Transverse colon (tissue), 4 donors: ENCODE measurements around the gene GYPE. TPM values are rescaled to one million over a fixed set of nuclear protein-coding genes. Genes with fewer than 3 reads are reported as not detected.
A peak's percentile ranks its signal among the peaks of the same experiment; 100 is the strongest.
"Not testable (repeated sequence)": the region's sequence is repeated elsewhere in the genome, so short reads cannot be mapped to it uniquely, and the experiment has no call there.

ENCODE experiments used
- DNase-seq: peaks from one replicate; pipeline ENCODE4 v3.0.0-alpha.2; 2019
- H3K27ac ChIP-seq, 4 donors: fragments of 200-600 bp; sonication (generic); 2 replicates each; pipeline ENCODE4 v1.5.1; 2016 to 2018; ENCODE audit warnings: inconsistent platforms in 4 of 4
- H3K27me3 ChIP-seq: fragments of 200-600 bp; sonication (generic); 2 replicates; pipeline ENCODE4 v1.5.1; 2017; ENCODE audit warnings: inconsistent platforms
- H3K36me3 ChIP-seq, 4 donors: fragments of 200-600 bp; sonication (generic); 2 replicates each; pipeline ENCODE4 v1.5.1; 2017 to 2019; ENCODE audit warnings: inconsistent platforms in 4 of 4
- H3K4me1 ChIP-seq, 4 donors: fragments of 200-600 bp; sonication (generic); 2 replicates each; pipeline ENCODE4 v1.5.1; 2017 to 2020; ENCODE audit warnings: inconsistent platforms in 4 of 4
- H3K4me3 ChIP-seq, 4 donors: fragments of 200-600 bp; sonication (generic); 1 replicate in 1 of 4; 2 replicates in 3 of 4; pipeline versions ENCODE4 v1.5.1 to v1.6.1; 2017 to 2019; ENCODE audit warnings: inconsistent platforms in 4 of 4
- H3K9me3 ChIP-seq, 2 donors: fragments of 200-600 bp; sonication (generic); 2 replicates each; pipeline ENCODE4 v1.5.1; 2017 to 2019; ENCODE audit warnings: inconsistent platforms in 2 of 2
- POLR2A ChIP-seq: fragments of 450-650 bp; IDR thresholded peaks from one replicate; pipeline ENCODE4 v1.6.1; 2016; ENCODE audit warnings: antibody characterized with exemption, mild to moderate bottlenecking, moderate library complexity
- POLR2AphosphoS5 ChIP-seq, 3 donors: sonication (generic); formaldehyde crosslinking; IDR thresholded peaks; one replicate each; pipeline ENCODE4 v1.6.1; 2016; ENCODE audit warnings: antibody characterized with exemption in 3 of 3
- WGBS, 2 donors: methylation state at CpG; one replicate each; pipeline ENCODE4 v1.1.5; 2018; ENCODE audit warnings: low coverage in 1 of 2; 5-methylcytosine and 5-hydroxymethylcytosine counted together
- in situ Hi-C, 4 donors: fragments of 200-750 bp; cut with MboI; loops; one replicate each; pipeline versions ENCODE4 v1.15.0 to v1.15.1; 2017; ENCODE audit warnings: low sequenced_read_pairs in 3 of 4, low pct_ligation_motif_present in 1 of 4, low pct_unique_long_range_greater_than_20kb in 1 of 4
- intact Hi-C: fragments of 100-400 bp; cut with DNase I; formaldehyde crosslinking; loops from one replicate; pipeline ENCODE4 v1.15.1; 2023; ENCODE audit warnings: low total_unique reads
- total RNA-seq, 4 donors: library from RNA; depleted of rRNA; stranded (reverse); fragments of >200 nt; gene quantifications; one replicate each; pipeline ENCODE4 v1.1.0, GENCODE V29; 2016

Gene GYPE
- total RNA-seq, 4 donors from 2014 or later, result not detected

DNA sequence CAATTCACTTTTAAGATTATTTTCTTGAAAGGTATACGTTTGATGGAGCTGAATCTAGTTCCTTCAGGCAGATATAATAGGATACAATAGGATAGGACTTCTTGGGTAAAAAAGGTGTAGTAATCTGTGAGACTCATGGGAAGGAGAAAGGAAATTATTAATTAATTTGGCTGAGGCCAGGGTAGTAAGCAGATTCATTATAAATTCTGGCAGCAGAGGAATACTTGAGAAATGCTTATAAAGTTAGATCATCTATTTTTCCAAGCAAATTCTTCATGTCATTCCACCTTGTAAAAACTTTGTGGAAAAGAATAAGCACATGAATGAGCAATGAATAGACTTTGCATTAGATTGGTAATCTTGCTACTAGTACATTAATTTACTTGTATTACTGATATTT, 46.9 kb downstream of the GYPE start:
- no peaks in the 10 kb centered on the region for H3K9me3 ChIP-seq
- in situ Hi-C loops (no loop called here), intact Hi-C loops (no loop called here)
- no peak overlapping the region for H3K4me3 ChIP-seq
- H3K36me3 ChIP-seq, result no peaks in the 10 kb centered on the region
- no peak for TF ChIP-seq POLR2AphosphoS5 (IDR thresholded peaks at IDR 0.05)
- no peak for TF ChIP-seq POLR2A
- no peaks in the 10 kb centered on the region for H3K4me1 ChIP-seq
- H3K27ac ChIP-seq, result no peak overlapping the region
- WGBS, 2 donors, result 77 to 80% methylated on average over 1 of the region's 1 CpG
- no peak for DNase-seq
- H3K27me3 ChIP-seq, result no peaks in the 10 kb centered on the region

DNA sequence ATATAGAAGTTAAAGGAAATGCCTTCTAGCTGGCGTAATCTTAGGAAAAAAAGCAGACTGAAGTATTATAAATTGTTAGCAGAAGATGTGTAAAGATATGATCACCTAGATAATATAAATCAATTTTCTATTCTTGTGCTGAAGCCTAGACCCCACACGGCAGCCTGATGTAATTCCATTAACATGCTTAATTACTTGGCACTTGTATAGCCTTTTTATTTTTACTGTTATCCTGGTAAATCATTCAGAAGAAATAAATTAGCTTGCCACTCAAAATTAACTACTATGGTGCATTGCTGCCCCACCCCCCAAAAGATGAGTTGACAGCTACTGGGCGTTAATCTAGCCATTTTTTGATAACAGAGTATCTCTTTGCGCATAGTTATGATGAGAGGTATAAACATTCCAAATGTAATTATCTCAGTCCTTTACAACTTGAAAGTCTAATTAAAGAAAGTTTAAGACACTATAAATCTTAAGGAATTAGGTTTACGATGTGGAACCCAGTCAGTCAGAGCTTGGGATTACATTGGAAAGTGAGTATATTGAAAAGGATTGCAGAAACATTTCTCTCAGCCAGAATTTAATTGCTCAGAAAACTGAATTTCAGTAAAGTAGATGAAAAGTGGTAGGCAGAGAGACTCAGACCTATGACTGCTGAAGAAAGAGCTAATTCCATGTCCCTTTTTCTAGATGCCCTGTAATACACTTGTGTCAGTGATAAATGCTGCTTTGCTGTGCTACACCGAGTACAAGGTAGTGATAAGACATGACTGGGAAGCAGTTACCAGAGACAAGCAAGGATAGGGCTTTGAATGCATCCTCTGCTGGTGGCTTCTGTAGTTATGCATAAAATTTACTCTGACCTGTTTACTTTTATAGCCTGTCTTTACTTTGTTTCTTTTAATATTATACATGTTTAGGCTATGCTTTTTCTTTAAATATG, 47.7 kb downstream of the GYPE start:
- H3K27ac ChIP-seq, intact Hi-C loops, in situ Hi-C loops, H3K4me3 ChIP-seq, H3K4me1 ChIP-seq, DNase-seq, H3K27me3 ChIP-seq, H3K9me3 ChIP-seq, H3K36me3 ChIP-seq: not testable (repeated sequence)
- WGBS, 2 donors, result 60% methylated on average over 6 of the region's 6 CpGs

DNA sequence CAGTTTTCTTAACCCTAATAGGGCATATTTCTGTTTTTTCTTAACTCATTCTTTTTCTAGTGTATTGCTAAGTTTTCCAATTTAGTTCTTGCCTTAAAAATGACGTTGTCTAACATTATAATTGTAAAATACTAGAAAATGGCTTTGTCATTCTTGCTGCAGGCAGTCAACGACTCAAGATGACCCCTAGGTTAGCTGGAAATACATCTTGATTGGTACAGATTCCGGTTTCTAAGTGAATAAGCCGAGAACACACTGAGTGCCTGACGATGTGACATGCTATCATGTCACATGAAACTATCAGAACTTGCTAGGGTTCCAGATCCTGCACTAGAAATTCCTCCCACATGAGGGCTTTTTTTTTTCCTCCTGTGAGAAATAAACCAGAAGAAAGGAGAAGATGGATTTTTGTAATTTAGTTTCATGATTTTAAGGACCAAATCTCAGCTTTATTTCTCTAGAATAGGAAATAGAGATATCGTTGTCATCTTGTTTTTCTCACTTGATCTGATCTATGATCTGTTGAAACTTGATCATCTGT, 49.3 kb downstream of the GYPE start:
- H3K4me3 ChIP-seq, H3K4me1 ChIP-seq, H3K27ac ChIP-seq, DNase-seq, intact Hi-C loops, H3K9me3 ChIP-seq, in situ Hi-C loops, H3K36me3 ChIP-seq, H3K27me3 ChIP-seq: not testable (repeated sequence)
- 66 to 74% methylated on average over 6 of the region's 6 CpGs for WGBS, 2 donors

- H3K27me3 ChIP-seq, H3K4me1 ChIP-seq, in situ Hi-C loops, H3K4me3 ChIP-seq, H3K36me3 ChIP-seq, H3K9me3 ChIP-seq, intact Hi-C loops, H3K27ac ChIP-seq, DNase-seq: not testable (repeated sequence)
- WGBS, 2 donors, result 48 to 63% methylated on average over 2 to 4 of the region's 4 CpGs
These were observed 50.7 kb downstream of the GYPE start for GRCh38 chr4:143854645-143855044.

DNA sequence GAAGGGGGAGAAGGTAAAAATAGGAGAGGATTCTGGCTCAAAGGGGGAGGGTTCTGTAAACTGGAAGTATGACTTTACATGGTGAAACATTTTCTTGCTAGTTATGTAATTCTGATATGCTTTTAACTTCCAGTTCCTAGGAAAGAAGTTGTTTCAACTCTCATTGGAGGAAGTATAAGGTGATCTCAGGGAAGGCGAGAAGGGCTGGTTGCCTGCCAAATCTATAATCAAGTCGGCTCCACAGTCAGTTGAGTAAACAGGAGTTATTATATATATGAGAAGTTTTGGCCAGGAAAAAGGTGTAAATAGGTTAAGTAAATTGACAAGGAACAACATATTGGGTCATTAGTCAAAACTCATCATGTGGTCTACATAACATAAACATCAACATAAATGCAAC, 56.1 kb downstream of the GYPE start:
- 60 to 67% methylated on average over 2 of the region's 2 CpGs for WGBS, 2 donors
- H3K27me3 ChIP-seq, in situ Hi-C loops, H3K36me3 ChIP-seq, intact Hi-C loops, H3K4me3 ChIP-seq, DNase-seq, H3K9me3 ChIP-seq, H3K27ac ChIP-seq, H3K4me1 ChIP-seq: not testable (repeated sequence)

GRCh38 chr4:143843506-143843832, 61.9 kb downstream of the GYPE start:
- WGBS, 2 donors, result 80 to 81% methylated on average over 1 of the region's 1 CpG
- H3K27ac ChIP-seq, DNase-seq, H3K9me3 ChIP-seq, H3K4me1 ChIP-seq, intact Hi-C loops, H3K27me3 ChIP-seq, H3K36me3 ChIP-seq, in situ Hi-C loops, H3K4me3 ChIP-seq: not testable (repeated sequence)

DNA sequence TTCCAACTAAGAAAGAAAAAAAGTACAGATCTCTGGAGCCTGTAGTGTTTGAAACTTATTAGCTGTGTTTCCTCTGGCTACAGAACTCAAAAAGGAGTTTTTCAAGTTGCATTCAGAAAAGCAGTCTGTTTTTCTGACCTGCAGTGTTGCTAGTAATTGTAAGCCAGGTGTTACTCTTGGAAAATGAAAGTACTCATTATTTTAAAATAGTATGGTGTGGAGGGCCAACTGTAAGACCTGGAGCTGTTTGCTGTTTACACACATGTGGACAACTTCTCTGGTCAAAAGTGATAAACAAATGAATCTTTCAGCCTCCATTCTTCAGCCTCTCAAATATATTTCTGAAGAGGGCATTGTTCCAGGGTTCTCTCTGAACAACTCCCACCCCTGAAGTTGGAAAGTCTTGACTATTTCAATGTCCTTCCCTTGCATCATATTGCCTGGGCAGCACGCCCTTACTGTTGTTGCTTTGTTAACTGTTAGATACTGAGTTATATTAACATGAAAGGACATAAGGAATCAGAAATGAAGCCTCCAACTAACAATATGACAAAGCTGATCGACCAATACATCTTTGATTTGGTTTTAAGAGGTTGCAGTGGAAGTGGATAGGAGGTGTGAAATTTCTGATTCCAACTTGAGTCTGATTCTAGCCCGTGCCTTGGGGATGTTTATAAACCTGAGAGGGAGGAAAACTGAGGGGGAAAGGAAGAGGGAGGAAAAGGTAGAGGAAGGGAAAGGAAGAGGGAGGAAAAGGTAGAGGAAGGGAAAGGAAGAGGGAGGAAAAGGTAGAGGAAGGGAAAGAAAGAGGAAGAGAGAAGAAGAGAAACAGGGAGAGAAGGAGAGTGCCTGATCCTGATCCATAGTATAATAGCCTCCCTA, 62.5 kb downstream of the GYPE start:
- H3K27ac ChIP-seq, in situ Hi-C loops, DNase-seq, H3K9me3 ChIP-seq, H3K4me3 ChIP-seq, H3K27me3 ChIP-seq, H3K36me3 ChIP-seq, intact Hi-C loops, H3K4me1 ChIP-seq: not testable (repeated sequence)
- 68 to 73% methylated on average over 3 of the region's 3 CpGs for WGBS, 2 donors

- in situ Hi-C loops, H3K9me3 ChIP-seq, H3K27ac ChIP-seq, intact Hi-C loops, H3K27me3 ChIP-seq, H3K36me3 ChIP-seq, H3K4me3 ChIP-seq, H3K4me1 ChIP-seq: not testable (repeated sequence)
- WGBS, 2 donors, result 33 to 58% methylated on average over 1 to 4 of the region's 7 CpGs
- peak; percentile 21 for DNase-seq
These were observed 65.9 kb downstream of the GYPE start for GRCh38 chr4:143839413-143839812.

DNA sequence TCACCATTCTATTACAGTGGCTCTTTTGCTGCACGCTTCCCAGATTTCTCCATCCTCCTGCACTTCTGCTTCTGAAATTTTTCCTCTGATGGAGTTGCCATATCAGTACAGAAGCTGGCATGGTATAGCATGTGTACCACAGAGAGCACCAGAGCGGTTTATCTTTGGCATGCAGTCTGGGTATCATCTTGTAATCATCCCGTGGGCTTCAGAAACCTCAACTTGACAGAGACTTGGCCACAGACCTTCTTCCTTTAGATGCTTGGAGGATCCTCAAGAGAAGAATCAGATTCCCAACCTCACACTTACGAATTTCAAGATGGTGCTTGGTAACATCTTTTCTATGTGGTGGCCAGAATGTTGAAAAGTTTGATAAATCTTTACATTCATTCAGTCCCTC, 71.2 kb downstream of the GYPE start:
- DNase-seq, H3K27ac ChIP-seq, H3K4me3 ChIP-seq, in situ Hi-C loops, H3K36me3 ChIP-seq, H3K9me3 ChIP-seq, H3K4me1 ChIP-seq, intact Hi-C loops, H3K27me3 ChIP-seq: not testable (repeated sequence)
- 80 to 87% methylated on average over 1 to 4 of the region's 4 CpGs for WGBS, 2 donors

- in situ Hi-C loops, DNase-seq, H3K4me3 ChIP-seq, H3K27ac ChIP-seq, H3K27me3 ChIP-seq, intact Hi-C loops, H3K4me1 ChIP-seq, H3K36me3 ChIP-seq, H3K9me3 ChIP-seq: not testable (repeated sequence)
- 89 to 100% methylated on average over 2 of the region's 2 CpGs for WGBS, 2 donors
These were observed 71.7 kb downstream of the GYPE start for GRCh38 chr4:143833676-143834075.
